ENCODE measurements around the gene TERT. TPM values are rescaled to one million over a fixed set of nuclear protein-coding genes. Genes with fewer than 3 reads are reported as not detected.

The TERT gene
- total and polyA plus RNA-seq, 4 donors = 0.02 TPM; not detected in 3

DNA sequence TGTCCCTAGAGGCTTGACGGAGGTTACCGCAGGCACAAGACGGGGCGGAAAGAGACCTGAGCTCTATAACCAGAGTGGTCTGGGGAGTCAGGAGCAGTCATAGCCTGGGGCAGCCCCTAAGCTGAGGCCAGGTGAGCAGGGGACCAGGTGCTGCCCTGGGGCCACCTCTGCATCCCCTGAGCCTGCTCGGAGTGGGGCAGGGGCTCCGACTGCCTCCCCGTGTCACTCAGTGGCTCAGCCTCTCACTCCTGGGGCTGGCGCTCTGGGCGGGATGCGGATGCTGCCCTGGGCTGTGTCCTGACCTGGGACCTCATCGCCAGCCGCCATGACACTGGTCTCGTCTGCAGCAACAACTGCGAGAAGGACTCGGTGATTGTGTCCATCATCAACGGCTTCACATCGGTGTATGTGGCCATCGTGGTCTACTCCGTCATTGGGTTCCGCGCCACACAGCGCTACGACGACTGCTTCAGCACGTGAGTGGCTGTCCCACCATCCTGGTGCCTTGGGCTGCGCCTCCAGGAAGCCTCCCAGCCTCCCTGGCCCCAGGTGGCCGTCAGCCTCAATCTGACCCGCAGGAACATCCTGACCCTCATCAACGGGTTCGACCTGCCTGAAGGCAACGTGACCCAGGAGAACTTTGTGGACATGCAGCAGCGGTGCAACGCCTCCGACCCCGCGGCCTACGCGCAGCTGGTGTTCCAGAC, 78.5 kb downstream of the TERT start:
- Histone ChIP-seq H3K4me1 (ENCODE audit: control insufficient read depth in 5 of 5, insufficient read depth in 5 of 5, low read length in 5 of 5) (no peaks in the 10 kb centered on the region), H3K36me3 (ENCODE audit: control insufficient read depth in 4 of 4, insufficient read depth in 4 of 4, low read length in 4 of 4) (no peaks in the 10 kb centered on the region), H3K27me3 (ENCODE audit: control insufficient read depth in 3 of 3, insufficient read depth in 3 of 3, low read length in 2 of 3) (no peaks in the 10 kb centered on the region), H3K4me3 (no peak overlapping the region), H3K9ac (ENCODE audit: insufficient read depth in 1 of 2, low read length in 2 of 2) (no peak overlapping the region), H3K27ac (ENCODE audit: low read depth in 1 of 2, low read length in 1 of 2) (no peak overlapping the region), H3K9me3 (ENCODE audit: control insufficient read depth in 4 of 4, insufficient read depth in 3 of 4, low read length in 3 of 4) (peaks cover 0 to 8% (median 0%) of the 10 kb centered on the region in 4 donors)
- TF ChIP-seq, protein P1, sequence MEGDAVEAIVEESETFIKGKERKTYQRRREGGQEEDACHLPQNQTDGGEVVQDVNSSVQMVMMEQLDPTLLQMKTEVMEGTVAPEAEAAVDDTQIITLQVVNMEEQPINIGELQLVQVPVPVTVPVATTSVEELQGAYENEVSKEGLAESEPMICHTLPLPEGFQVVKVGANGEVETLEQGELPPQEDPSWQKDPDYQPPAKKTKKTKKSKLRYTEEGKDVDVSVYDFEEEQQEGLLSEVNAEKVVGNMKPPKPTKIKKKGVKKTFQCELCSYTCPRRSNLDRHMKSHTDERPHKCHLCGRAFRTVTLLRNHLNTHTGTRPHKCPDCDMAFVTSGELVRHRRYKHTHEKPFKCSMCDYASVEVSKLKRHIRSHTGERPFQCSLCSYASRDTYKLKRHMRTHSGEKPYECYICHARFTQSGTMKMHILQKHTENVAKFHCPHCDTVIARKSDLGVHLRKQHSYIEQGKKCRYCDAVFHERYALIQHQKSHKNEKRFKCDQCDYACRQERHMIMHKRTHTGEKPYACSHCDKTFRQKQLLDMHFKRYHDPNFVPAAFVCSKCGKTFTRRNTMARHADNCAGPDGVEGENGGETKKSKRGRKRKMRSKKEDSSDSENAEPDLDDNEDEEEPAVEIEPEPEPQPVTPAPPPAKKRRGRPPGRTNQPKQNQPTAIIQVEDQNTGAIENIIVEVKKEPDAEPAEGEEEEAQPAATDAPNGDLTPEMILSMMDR (IDR thresholded peaks at IDR 0.05; ENCODE audit: control extremely low read depth, extremely low read depth) = no peak
- no peak for DNase-seq
- WGBS, 2 donors = 92% methylated on average over 38 of the region's 38 CpGs
- ATAC-seq (ENCODE audit: insufficient read depth, low FRiP score) = no peak

DNA sequence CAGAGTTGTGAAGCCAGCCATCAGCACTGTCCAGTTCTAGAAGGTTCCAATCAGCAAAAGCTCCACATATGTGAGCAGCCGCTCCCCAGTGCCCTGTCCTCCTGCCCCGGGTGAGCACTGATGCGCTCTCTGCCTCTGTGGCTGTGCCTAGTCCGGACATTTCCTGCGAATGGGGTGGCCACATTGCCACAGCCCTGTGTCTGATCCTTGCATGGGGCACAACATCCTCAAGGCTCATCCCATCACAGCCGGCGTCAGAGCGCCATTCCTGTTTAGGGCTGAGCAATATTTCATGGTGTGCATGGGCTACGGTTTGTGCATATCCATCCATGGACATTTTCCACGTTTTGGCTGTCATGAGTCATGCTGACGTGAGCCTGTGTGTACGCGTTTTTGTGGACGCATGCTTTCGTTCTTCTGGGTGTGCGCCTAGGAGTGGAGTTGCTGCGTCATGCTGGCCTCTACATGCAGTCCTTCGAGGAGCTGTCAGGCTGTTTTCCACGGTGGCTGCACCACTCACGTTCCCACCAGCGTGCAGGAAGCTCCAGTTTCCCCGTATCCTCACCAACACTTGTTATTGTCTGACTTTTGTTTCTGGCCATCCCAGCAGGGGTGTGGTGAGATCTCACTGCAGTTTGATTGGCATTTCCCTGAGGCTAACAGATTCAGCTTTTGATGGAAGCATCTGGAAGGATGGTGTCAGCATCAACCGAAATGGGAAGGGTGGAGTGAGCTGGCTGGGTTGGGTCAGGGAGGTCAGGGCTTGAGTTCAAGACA, 79.4 kb downstream of the TERT start:
- Histone ChIP-seq H3K9me3 (ENCODE audit: control insufficient read depth in 4 of 4, insufficient read depth in 3 of 4, low read length in 3 of 4) (peaks cover 0 to 8% (median 0%) of the 10 kb centered on the region in 4 donors), H3K27ac (ENCODE audit: low read depth in 1 of 2, low read length in 1 of 2) (no peak overlapping the region), H3K27me3 (ENCODE audit: control insufficient read depth in 3 of 3, insufficient read depth in 3 of 3, low read length in 2 of 3) (no peaks in the 10 kb centered on the region), H3K4me3 (no peak overlapping the region), H3K4me1 (ENCODE audit: control insufficient read depth in 5 of 5, insufficient read depth in 5 of 5, low read length in 5 of 5) (no peaks in the 10 kb centered on the region), H3K9ac (ENCODE audit: insufficient read depth in 1 of 2, low read length in 2 of 2) (no peak overlapping the region), H3K36me3 (ENCODE audit: control insufficient read depth in 4 of 4, insufficient read depth in 4 of 4, low read length in 4 of 4) (no peaks in the 10 kb centered on the region)
- ATAC-seq (ENCODE audit: insufficient read depth, low FRiP score) = no peak
- 93 to 94% methylated on average over 23 of the region's 23 CpGs for WGBS, 2 donors
- no peak for DNase-seq
- TF ChIP-seq, protein P1 (IDR thresholded peaks at IDR 0.05; ENCODE audit: control extremely low read depth, extremely low read depth) = no peak

DNA sequence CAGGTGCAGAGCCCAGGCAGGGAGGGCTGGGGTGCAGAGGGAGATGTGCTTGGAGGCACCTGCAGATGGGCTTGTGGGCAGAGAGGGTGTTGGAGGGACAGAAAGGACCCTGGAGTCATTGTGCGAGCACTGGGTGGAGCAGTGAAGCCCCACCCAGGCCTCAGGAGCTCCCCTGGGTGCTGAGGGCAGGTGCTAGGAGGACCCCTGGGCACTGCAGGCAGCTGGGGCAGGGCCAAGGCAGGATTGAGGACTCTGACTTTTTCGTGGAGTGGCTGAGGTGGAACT, 80.0 kb downstream of the TERT start:
- Histone ChIP-seq H3K36me3 (ENCODE audit: control insufficient read depth in 4 of 4, insufficient read depth in 4 of 4, low read length in 4 of 4) (no peaks in the 10 kb centered on the region), H3K9me3 (ENCODE audit: control insufficient read depth in 4 of 4, insufficient read depth in 3 of 4, low read length in 3 of 4) (peaks cover 0 to 8% (median 0%) of the 10 kb centered on the region in 4 donors), H3K27ac (ENCODE audit: low read depth in 1 of 2, low read length in 1 of 2) (no peak overlapping the region), H3K4me1 (ENCODE audit: control insufficient read depth in 5 of 5, insufficient read depth in 5 of 5, low read length in 5 of 5) (no peaks in the 10 kb centered on the region), H3K9ac (ENCODE audit: insufficient read depth in 1 of 2, low read length in 2 of 2) (no peak overlapping the region), H3K4me3 (no peak overlapping the region), H3K27me3 (ENCODE audit: control insufficient read depth in 3 of 3, insufficient read depth in 3 of 3, low read length in 2 of 3) (no peaks in the 10 kb centered on the region)
- TF ChIP-seq, protein P1 (IDR thresholded peaks at IDR 0.05; ENCODE audit: control extremely low read depth, extremely low read depth) = no peak
- DNase-seq = no peak
- no peak for ATAC-seq (ENCODE audit: insufficient read depth, low FRiP score)
- 70 to 79% methylated on average over 2 of the region's 2 CpGs for WGBS, 2 donors
